ENCODE measurements around the gene MINDY4.

DNA sequence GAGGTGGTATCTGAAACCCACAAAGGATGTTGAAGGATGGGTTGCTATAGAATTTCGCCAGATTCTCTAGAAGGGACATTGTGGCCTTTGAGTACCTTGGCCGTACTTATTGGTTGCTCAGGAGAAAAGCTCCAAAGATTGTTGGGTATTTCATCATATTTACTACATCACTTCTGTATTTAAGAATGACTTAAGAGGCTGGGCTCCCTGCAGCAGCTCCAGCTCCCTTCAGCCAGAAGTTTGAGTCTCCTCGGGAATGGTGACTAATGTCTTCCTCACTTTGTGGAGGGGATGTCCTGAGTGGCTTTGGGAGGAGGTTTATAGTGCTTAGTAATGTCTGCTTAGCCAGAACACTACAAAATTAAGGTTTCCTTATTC is 18.1 kb downstream of the MINDY4 start:
- TF ChIP-seq, protein P1, sequence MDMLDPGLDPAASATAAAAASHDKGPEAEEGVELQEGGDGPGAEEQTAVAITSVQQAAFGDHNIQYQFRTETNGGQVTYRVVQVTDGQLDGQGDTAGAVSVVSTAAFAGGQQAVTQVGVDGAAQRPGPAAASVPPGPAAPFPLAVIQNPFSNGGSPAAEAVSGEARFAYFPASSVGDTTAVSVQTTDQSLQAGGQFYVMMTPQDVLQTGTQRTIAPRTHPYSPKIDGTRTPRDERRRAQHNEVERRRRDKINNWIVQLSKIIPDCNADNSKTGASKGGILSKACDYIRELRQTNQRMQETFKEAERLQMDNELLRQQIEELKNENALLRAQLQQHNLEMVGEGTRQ (IDR thresholded peaks at IDR 0.05; ENCODE audit: low read length): no peak
- TF ChIP-seq FOSL1 (IDR thresholded peaks at IDR 0.05; ENCODE audit: insufficient read depth, low read depth, low read length) (no peak), EP300 (IDR thresholded peaks at IDR 0.05; ENCODE audit: borderline replicate concordance in 1 of 2, low read depth in 2 of 2, low read length in 2 of 2) (no peak), KDM1A (IDR thresholded peaks at IDR 0.05; ENCODE audit: borderline replicate concordance, low read length) (no peak), RFX5 (IDR thresholded peaks at IDR 0.05; ENCODE audit: borderline replicate concordance, low read depth, low read length) (no peak), POLR2A (IDR thresholded peaks at IDR 0.05; ENCODE audit: control extremely low read depth in 1 of 2, low read depth in 2 of 2, low read length in 2 of 2) (no peak), MAFK (IDR thresholded peaks at IDR 0.05; ENCODE audit: low read depth, low read length) (no peak)
- TF ChIP-seq, protein P2, sequence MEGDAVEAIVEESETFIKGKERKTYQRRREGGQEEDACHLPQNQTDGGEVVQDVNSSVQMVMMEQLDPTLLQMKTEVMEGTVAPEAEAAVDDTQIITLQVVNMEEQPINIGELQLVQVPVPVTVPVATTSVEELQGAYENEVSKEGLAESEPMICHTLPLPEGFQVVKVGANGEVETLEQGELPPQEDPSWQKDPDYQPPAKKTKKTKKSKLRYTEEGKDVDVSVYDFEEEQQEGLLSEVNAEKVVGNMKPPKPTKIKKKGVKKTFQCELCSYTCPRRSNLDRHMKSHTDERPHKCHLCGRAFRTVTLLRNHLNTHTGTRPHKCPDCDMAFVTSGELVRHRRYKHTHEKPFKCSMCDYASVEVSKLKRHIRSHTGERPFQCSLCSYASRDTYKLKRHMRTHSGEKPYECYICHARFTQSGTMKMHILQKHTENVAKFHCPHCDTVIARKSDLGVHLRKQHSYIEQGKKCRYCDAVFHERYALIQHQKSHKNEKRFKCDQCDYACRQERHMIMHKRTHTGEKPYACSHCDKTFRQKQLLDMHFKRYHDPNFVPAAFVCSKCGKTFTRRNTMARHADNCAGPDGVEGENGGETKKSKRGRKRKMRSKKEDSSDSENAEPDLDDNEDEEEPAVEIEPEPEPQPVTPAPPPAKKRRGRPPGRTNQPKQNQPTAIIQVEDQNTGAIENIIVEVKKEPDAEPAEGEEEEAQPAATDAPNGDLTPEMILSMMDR (IDR thresholded peaks at IDR 0.05; ENCODE audit: control extremely low read depth in 1 of 3, insufficient read depth in 1 of 3, low read depth in 1 of 3, low read length in 3 of 3): no peak
- TF ChIP-seq, protein P3, sequence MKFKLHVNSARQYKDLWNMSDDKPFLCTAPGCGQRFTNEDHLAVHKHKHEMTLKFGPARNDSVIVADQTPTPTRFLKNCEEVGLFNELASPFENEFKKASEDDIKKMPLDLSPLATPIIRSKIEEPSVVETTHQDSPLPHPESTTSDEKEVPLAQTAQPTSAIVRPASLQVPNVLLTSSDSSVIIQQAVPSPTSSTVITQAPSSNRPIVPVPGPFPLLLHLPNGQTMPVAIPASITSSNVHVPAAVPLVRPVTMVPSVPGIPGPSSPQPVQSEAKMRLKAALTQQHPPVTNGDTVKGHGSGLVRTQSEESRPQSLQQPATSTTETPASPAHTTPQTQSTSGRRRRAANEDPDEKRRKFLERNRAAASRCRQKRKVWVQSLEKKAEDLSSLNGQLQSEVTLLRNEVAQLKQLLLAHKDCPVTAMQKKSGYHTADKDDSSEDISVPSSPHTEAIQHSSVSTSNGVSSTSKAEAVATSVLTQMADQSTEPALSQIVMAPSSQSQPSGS (IDR thresholded peaks at IDR 0.05; ENCODE audit: low read length): no peak

All from H1 (cell line).